Liver (tissue), 9 donors: Measurements from ENCODE around the gene EHD1. TPM values are rescaled to one million over a fixed set of nuclear protein-coding genes. Genes with fewer than 3 reads are reported as not detected.

Experiments
- DNase-seq: peaks from one replicate; pipeline ENCODE4 v3.0.0-alpha.2; 2017; ENCODE audit warnings: low spot score
- H3K27ac ChIP-seq, 2 donors: one replicate each; pipeline ENCODE4 v1.7.0; 2013; ENCODE audit warnings: inconsistent platforms in 2 of 2, low read length in 2 of 2, control low read depth in 1 of 2, low read depth in 1 of 2, mild to moderate bottlenecking in 1 of 2
- H3K27me3 ChIP-seq, 4 donors: one replicate each; pipeline versions ENCODE4 v1.6.1 to v1.7.0; 2013; ENCODE audit warnings: low read length in 3 of 4, inconsistent platforms in 1 of 4, mild to moderate bottlenecking in 1 of 4, moderate library complexity in 1 of 4; ENCODE audit not compliant: control insufficient read depth in 4 of 4, insufficient read depth in 4 of 4
- H3K36me3 ChIP-seq, 4 donors: one replicate each; pipeline versions ENCODE4 v1.6.1 to v1.7.0; 2013; ENCODE audit warnings: low read length in 3 of 4, mild to moderate bottlenecking in 3 of 4, low read depth in 1 of 4, moderate library complexity in 1 of 4; ENCODE audit not compliant: control insufficient read depth in 4 of 4, insufficient read depth in 3 of 4
- H3K4me1 ChIP-seq, 4 donors: one replicate each; pipeline versions ENCODE4 v1.6.1 to v1.7.0; 2013; ENCODE audit warnings: low read length in 3 of 4, mild to moderate bottlenecking in 3 of 4, moderate library complexity in 1 of 4; ENCODE audit not compliant: control insufficient read depth in 4 of 4, insufficient read depth in 4 of 4
- H3K4me3 ChIP-seq, 3 donors: one replicate each; pipeline versions ENCODE4 v1.6.1 to v1.7.0; 2013; ENCODE audit warnings: low read length in 3 of 3, control low read depth in 1 of 3, low read depth in 1 of 3, mild to moderate bottlenecking in 1 of 3
- H3K9ac ChIP-seq, 2 donors: one replicate each; pipeline ENCODE4 v1.7.0; 2013; ENCODE audit warnings: low read length in 2 of 2, mild to moderate bottlenecking in 2 of 2, moderate library complexity in 2 of 2, control low read depth in 1 of 2, low read depth in 1 of 2
- H3K9me3 ChIP-seq, 4 donors: one replicate each; pipeline versions ENCODE4 v1.6.1 to v1.7.0; 2013; ENCODE audit warnings: low read length in 3 of 4; ENCODE audit not compliant: control insufficient read depth in 4 of 4
- ATF3 ChIP-seq: IDR thresholded peaks from 2 replicates; pipeline ENCODE4 v1.6.1; 2016; ENCODE audit warnings: antibody characterized with exemption
- CTCF ChIP-seq: fragments of 150-350 bp; IDR thresholded peaks from 2 replicates; pipeline ENCODE4 v1.5.1; 2017; ENCODE audit warnings: improper control_type of control experiment, low read depth, low read length; ENCODE audit not compliant: missing input control
- EGR1 ChIP-seq, 2 donors: IDR thresholded peaks; 2 replicates each; pipeline ENCODE4 v1.6.1; 2016 to 2018; ENCODE audit warnings: antibody characterized with exemption in 2 of 2, low read depth in 2 of 2
- FOXA1 ChIP-seq: IDR thresholded peaks from 2 replicates; pipeline ENCODE4 v1.6.1; 2016; ENCODE audit warnings: antibody characterized with exemption
- FOXA2 ChIP-seq: IDR thresholded peaks from 2 replicates; pipeline ENCODE4 v1.6.1; 2016; ENCODE audit warnings: antibody characterized with exemption
- GABPA ChIP-seq, 2 donors: IDR thresholded peaks in 1 of 2; conservative IDR thresholded peaks in 1 of 2; 2 replicates each; pipeline ENCODE4 v1.6.1; 2016; ENCODE audit warnings: antibody characterized with exemption in 2 of 2, mild to moderate bottlenecking in 1 of 2, moderate library complexity in 1 of 2
- HNF4A ChIP-seq, 2 donors: conservative IDR thresholded peaks; 2 replicates each; pipeline ENCODE4 v1.6.1; 2016; ENCODE audit warnings: antibody characterized with exemption in 2 of 2, mild to moderate bottlenecking in 2 of 2
- HNF4G ChIP-seq: IDR thresholded peaks from 2 replicates; pipeline ENCODE4 v1.6.1; 2016; ENCODE audit warnings: antibody characterized with exemption
- JUND ChIP-seq, 2 donors: IDR thresholded peaks; 2 replicates each; pipeline ENCODE4 v1.6.1; 2016; ENCODE audit warnings: antibody characterized with exemption in 2 of 2
- MAX ChIP-seq: IDR thresholded peaks from 2 replicates; pipeline ENCODE4 v1.6.1; 2016; ENCODE audit warnings: antibody characterized with exemption
- NR2F2 ChIP-seq: IDR thresholded peaks from 2 replicates; pipeline ENCODE4 v1.6.1; 2016; ENCODE audit warnings: antibody characterized with exemption
- RAD21 ChIP-seq, 2 donors: IDR thresholded peaks; 2 replicates each; pipeline ENCODE4 v1.6.1; 2016; ENCODE audit warnings: antibody characterized with exemption in 2 of 2, mild to moderate bottlenecking in 2 of 2
- REST ChIP-seq: IDR thresholded peaks from 2 replicates; pipeline ENCODE4 v1.6.1; 2016; ENCODE audit warnings: antibody characterized with exemption, mild to moderate bottlenecking
- RXRA ChIP-seq, 2 donors: IDR thresholded peaks; 2 replicates each; pipeline ENCODE4 v1.6.1; 2017 to 2018; ENCODE audit warnings: antibody characterized with exemption in 2 of 2, mild to moderate bottlenecking in 1 of 2
- SP1 ChIP-seq: IDR thresholded peaks from 2 replicates; pipeline ENCODE4 v1.6.1; 2018; ENCODE audit warnings: antibody characterized with exemption, mild to moderate bottlenecking
- TAF1 ChIP-seq: conservative IDR thresholded peaks from 2 replicates; pipeline ENCODE4 v1.6.1; 2016; ENCODE audit warnings: antibody characterized with exemption, mild to moderate bottlenecking
- YY1 ChIP-seq: IDR thresholded peaks from 2 replicates; pipeline ENCODE4 v1.6.1; 2016; ENCODE audit warnings: antibody characterized with exemption, mild to moderate bottlenecking
- ZBTB33 ChIP-seq: IDR thresholded peaks from 2 replicates; pipeline ENCODE4 v1.6.1; 2016; ENCODE audit warnings: antibody characterized with exemption
- WGBS: extraction: QIAGEN DNeasy Blood & Tissue Kit; methylation state at CpG from one replicate; pipeline ENCODE4 v1.1.7; 2013; 5-methylcytosine and 5-hydroxymethylcytosine counted together
- polyA plus RNA-seq, 2 donors: library from polyadenylated mRNA; stranded (reverse) in 1 of 2; unstranded in 1 of 2; fragments of 200-250 nt in 1 of 2; fragments of >200 nt in 1 of 2; fragmentation: Nextera tagmentation in 1 of 2; extraction: Ambion mirVana in 1 of 2; gene quantifications; one replicate each; pipeline versions ENCODE4 v1.2.1 to v1.2.3, GENCODE V29; 2013 to 2015
- total RNA-seq, 2 donors: library from RNA; depleted of rRNA; stranded (reverse); fragments of >200 nt; gene quantifications; one replicate each; pipeline ENCODE4 v1.2.3, GENCODE V29; 2014
- donor health status: healthy.
- donor health status: healthy.
- donor health status: healthy.
- donor health status: healthy.
- donor health status: healthy.

Gene EHD1
- total and polyA plus RNA-seq, 4 donors, result 8.3 to 36.4 (median 19.2) TPM

- no peak overlapping the region for H3K9ac ChIP-seq
- H3K27ac ChIP-seq, result no peak overlapping the region
- 97% methylated on average over 19 of the region's 19 CpGs for WGBS
- no peaks in the 10 kb centered on the region for H3K27me3 ChIP-seq
- H3K4me3 ChIP-seq, result no peak overlapping the region
- peaks cover 20 to 65% (median 36%) of the 10 kb centered on the region in 4 donors for H3K36me3 ChIP-seq
- H3K4me1 ChIP-seq, result peaks cover 11 to 18% (median 13%) of the 10 kb centered on the region in 4 donors
- TF ChIP-seq RAD21 (IDR thresholded peaks at IDR 0.05), result no peak
- TF ChIP-seq GABPA (IDR thresholded peaks at IDR 0.05 in 1 of 2, conservative IDR thresholded peaks at IDR 0.05 in 1 of 2), result no peak
- no peak for TF ChIP-seq REST
- no peak for TF ChIP-seq HNF4G
- no peak for TF ChIP-seq HNF4A (conservative IDR thresholded peaks at IDR 0.05)
- no peak for TF ChIP-seq EGR1 (IDR thresholded peaks at IDR 0.05; ENCODE audit: low read depth in 2 of 2)
- TF ChIP-seq ATF3, result no peak
- TF ChIP-seq JUND (IDR thresholded peaks at IDR 0.05), result no peak
- TF ChIP-seq NR2F2, result no peak
- no peak for TF ChIP-seq RXRA (IDR thresholded peaks at IDR 0.05)
- no peak for TF ChIP-seq FOXA1
- no peak for TF ChIP-seq ZBTB33
- no peak for TF ChIP-seq YY1
- TF ChIP-seq CTCF, result no peak
- no peak for TF ChIP-seq FOXA2
- TF ChIP-seq SP1, result no peak
- no peak for TF ChIP-seq TAF1
- no peak for TF ChIP-seq MAX
- DNase-seq, result no peak
- H3K9me3 ChIP-seq, result no peaks in the 10 kb centered on the region
Observed at GRCh38 chr11:64897381-64898075, 19.1 kb upstream of the EHD1 start.
